Tibial nerve (tissue), 4 donors: ENCODE data around the gene JPH4.

Experiments used
- CTCF ChIP-seq, 5 experiments: fragments of 200-600 bp in 3 of 5; fragments of 450-650 bp in 2 of 5; sonication (generic) in 3 of 5; IDR thresholded peaks; one replicate each; pipeline ENCODE4 v1.5.1; 2016 to 2019; ENCODE audit warnings: antibody characterized with exemption in 5 of 5, mild to moderate bottlenecking in 3 of 5, moderate library complexity in 2 of 5
- EP300 ChIP-seq, 2 donors: sonication (generic); formaldehyde crosslinking; IDR thresholded peaks; one replicate each; pipeline ENCODE4 v1.6.1; 2017; ENCODE audit warnings: antibody characterized with exemption in 2 of 2, mild to moderate bottlenecking in 1 of 2
- POLR2A ChIP-seq, 2 donors: fragments of 450-650 bp; IDR thresholded peaks; one replicate each; pipeline ENCODE4 v1.6.1; 2017; ENCODE audit warnings: antibody characterized with exemption in 2 of 2, mild to moderate bottlenecking in 2 of 2, moderate library complexity in 2 of 2

GRCh38 chr14:23608454-23608853, 29.9 kb upstream of the JPH4 start:
- TF ChIP-seq CTCF (IDR thresholded peaks at IDR 0.05) = no peak
- TF ChIP-seq POLR2A (IDR thresholded peaks at IDR 0.05) = no peak
- TF ChIP-seq EP300 (IDR thresholded peaks at IDR 0.05) = no peak
